T-helper 17 cell (primary cell): ENCODE results near the gene OPN1MW. TPM values are rescaled to one million over a fixed set of nuclear protein-coding genes. Genes with fewer than 3 reads are reported as not detected.
"Not testable (repeated sequence)": the region's sequence is repeated elsewhere in the genome, so short reads cannot be mapped to it uniquely, and the experiment has no call there.

Experiments used
- ATAC-seq: fragments of 150-1000 bp; cut with Tn5 transposase; 2 replicates; pipeline ENCODE4 v1.10.0; 2021; ENCODE audit warnings: mild to moderate bottlenecking, moderate library complexity
- DNase-seq, 3 donors: peaks; one replicate each; pipeline versions ENCODE4 v3.0.0 to v3.0.0-alpha.2; 2020 to 2021
- H3K9me3 ChIP-seq: one replicate; pipeline ENCODE4 v1.7.0; 2013; ENCODE audit warnings: low read length, mild to moderate bottlenecking; ENCODE audit not compliant: control insufficient read depth, poor library complexity, severe bottlenecking
- H3K27ac Mint-ChIP-seq: one replicate; pipeline ENCODE4 v1.8.0; 2022; ENCODE audit warnings: mild to moderate bottlenecking, moderate library complexity, mixed read lengths
- H3K27me3 Mint-ChIP-seq: one replicate; pipeline ENCODE4 v1.8.0; 2022; ENCODE audit warnings: mixed read lengths
- H3K36me3 Mint-ChIP-seq: one replicate; pipeline ENCODE4 v1.8.0; 2022; ENCODE audit warnings: low read depth, mixed read lengths
- H3K4me1 Mint-ChIP-seq: one replicate; pipeline ENCODE4 v1.8.0; 2022; ENCODE audit warnings: mild to moderate bottlenecking, mixed read lengths
- H3K4me3 Mint-ChIP-seq: one replicate; pipeline ENCODE4 v1.8.0; 2022; ENCODE audit warnings: mild to moderate bottlenecking, moderate library complexity, mixed read lengths
- total RNA-seq, 4 donors: library from RNA in 2 of 4; stranded (reverse) in 2 of 4; gene quantifications; one replicate each; pipeline ENCODE4 v1.2.3 and lab custom pipeline; 2022 to 2026

Gene OPN1MW
- total RNA-seq (not detected), total RNA-seq (lab: John Stamatoyannopoulos, UW) (0 reads per million in 2 donors)

DNA sequence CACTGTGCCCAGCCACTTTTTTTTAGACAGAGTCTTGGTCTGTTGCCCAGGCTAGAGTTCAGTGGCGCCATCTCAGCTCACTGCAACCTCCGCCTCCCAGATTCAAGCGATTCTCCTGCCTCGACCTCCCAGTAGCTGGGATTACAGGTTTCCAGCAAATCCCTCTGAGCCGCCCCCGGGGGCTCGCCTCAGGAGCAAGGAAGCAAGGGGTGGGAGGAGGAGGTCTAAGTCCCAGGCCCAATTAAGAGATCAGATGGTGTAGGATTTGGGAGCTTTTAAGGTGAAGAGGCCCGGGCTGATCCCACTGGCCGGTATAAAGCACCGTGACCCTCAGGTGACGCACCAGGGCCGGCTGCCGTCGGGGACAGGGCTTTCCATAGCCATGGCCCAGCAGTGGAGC lies at the start of gene OPN1MW:
TSS of gene OPN1MW (plus strand) at position 301 of the 400 bp plus-strand sequence. CDS start at position 383, 82 bp downstream.
- ATAC-seq, H3K27ac Mint-ChIP-seq, H3K9me3 ChIP-seq, H3K4me1 Mint-ChIP-seq, DNase-seq, H3K36me3 Mint-ChIP-seq, H3K27me3 Mint-ChIP-seq, H3K4me3 Mint-ChIP-seq: not testable (repeated sequence)

DNA sequence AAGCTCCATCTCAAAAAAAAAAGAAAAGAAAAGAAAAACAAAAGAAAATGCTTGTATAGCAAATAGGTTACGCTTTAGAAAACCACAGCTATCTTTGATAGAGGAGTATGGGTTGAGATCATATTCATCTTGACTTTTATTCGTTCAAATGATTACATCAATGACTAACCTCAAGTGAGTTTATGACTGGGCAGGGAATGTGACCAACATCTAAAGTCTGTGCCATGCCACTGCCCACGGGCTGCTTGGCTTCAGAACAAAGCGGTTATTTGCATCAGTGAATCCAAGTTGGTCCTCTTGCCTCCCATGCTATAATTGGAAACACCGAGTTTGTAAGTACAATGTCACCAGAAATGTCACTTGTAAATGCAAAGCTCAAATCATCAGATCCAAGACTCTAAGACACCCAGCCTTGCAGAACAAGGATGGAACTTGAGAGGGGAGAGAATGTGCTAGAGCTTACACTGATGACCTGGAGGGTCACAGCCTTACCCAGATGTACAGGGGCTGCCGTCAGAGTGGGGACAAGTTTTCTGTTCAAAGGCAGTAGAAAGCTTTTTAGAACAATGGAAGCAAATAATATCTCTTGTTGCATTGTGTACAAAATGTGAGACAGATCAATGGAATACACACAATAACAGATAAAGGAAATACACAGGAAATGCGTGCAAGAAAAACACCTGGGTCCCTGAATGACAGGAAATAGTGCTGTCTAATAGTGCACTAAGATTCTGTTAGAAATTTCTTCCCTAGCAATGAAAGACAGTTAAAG lies 46.8 kb upstream of the OPN1MW start:
- H3K9me3 ChIP-seq: no peaks in the 10 kb centered on the region
- H3K27me3 Mint-ChIP-seq: no peaks in the 10 kb centered on the region
- no peaks in the 10 kb centered on the region for H3K36me3 Mint-ChIP-seq
- H3K27ac Mint-ChIP-seq: peak overlapping the region; percentile 94
- ATAC-seq (peak; percentile 75), DNase-seq (no peak)
- H3K4me1 Mint-ChIP-seq: peaks cover 13% of the 10 kb centered on the region
- H3K4me3 Mint-ChIP-seq: peak overlapping the region; percentile 85

DNA sequence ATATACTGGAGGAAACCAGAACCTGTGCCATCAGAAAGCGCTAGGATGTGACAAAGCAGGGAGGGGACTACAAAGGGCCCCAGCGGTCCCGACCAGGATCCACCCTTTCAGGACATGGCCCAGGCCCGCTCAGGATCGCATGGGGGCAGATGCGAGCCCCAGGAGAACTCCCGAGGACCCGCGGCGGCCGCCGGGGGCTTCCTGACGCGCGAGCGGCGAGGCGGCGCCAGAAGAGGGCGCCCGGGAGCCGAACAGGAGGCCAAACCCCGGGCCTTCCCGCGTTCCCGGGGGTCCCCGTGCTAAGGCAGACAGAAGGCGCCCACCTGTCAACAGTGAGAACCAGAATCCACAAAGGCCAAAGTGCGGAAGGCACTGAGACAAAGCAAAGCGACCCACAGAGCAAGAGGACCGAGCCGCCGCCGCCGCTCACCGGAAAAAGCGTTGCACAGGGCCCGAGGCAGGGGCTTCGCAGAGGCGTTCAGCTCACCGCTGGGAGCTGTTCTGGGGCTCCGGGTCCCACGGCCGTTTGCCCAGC lies 45.7 kb upstream of the OPN1MW start:
- peak overlapping the region; percentile 85 for H3K4me3 Mint-ChIP-seq
- no peaks in the 10 kb centered on the region for H3K27me3 Mint-ChIP-seq
- peaks cover 13% of the 10 kb centered on the region for H3K4me1 Mint-ChIP-seq
- peak; percentile 58 to 66 (median 65) for DNase-seq
- no peaks in the 10 kb centered on the region for H3K9me3 ChIP-seq
- peak; percentile 61 for ATAC-seq
- peak overlapping the region; percentile 94 for H3K27ac Mint-ChIP-seq
- H3K36me3 Mint-ChIP-seq: no peaks in the 10 kb centered on the region

DNA sequence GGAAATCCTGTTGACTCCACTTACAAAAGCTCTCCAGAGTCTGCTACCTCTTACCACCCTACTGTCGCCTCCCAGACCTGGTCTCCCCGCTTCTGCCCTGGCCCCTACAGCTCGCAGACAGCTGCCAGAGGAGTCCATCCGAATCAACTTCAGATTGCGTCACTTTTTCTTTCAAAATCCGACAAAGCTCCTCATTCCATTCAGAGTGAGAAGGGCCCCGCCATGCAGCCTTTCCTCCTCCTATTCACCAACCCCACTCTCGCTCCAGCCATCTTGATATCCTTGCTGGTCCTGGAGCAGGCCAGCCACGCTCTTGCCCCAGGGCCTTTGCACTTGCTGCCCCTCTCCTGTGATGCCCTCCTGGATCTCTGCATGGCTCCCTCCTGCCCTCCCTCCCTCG lies 43.5 kb upstream of the OPN1MW start:
- Mint-ChIP-seq H3K4me1 (peaks cover 13% of the 10 kb centered on the region), H3K36me3 (no peaks in the 10 kb centered on the region), H3K4me3 (no peak overlapping the region), H3K27ac (peak overlapping the region; percentile 81), H3K27me3 (no peaks in the 10 kb centered on the region)
- ATAC-seq (no peak), DNase-seq (no peak)
- no peaks in the 10 kb centered on the region for H3K9me3 ChIP-seq

DNA sequence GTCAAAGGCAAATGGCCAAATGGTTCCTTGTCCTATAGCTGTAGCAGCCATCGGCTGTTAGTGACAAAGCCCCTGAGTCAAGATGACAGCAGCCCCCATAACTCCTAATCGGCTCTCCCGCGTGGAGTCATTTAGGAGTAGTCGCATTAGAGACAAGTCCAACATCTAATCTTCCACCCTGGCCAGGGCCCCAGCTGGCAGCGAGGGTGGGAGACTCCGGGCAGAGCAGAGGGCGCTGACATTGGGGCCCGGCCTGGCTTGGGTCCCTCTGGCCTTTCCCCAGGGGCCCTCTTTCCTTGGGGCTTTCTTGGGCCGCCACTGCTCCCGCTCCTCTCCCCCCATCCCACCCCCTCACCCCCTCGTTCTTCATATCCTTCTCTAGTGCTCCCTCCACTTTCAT lies 42.2 kb upstream of the OPN1MW start:
- DNase-seq (no peak), ATAC-seq (no peak)
- H3K9me3 ChIP-seq: no peaks in the 10 kb centered on the region
- Mint-ChIP-seq H3K4me1 (peaks cover 13% of the 10 kb centered on the region), H3K4me3 (no peak overlapping the region), H3K36me3 (no peaks in the 10 kb centered on the region), H3K27ac (no peak overlapping the region), H3K27me3 (no peaks in the 10 kb centered on the region)

DNA sequence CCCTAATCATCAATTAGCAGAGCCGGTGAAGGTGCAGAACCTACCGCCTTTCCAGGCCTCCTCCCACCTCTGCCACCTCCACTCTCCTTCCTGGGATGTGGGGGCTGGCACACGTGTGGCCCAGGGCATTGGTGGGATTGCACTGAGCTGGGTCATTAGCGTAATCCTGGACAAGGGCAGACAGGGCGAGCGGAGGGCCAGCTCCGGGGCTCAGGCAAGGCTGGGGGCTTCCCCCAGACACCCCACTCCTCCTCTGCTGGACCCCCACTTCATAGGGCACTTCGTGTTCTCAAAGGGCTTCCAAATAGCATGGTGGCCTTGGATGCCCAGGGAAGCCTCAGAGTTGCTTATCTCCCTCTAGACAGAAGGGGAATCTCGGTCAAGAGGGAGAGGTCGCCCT lies 41.7 kb upstream of the OPN1MW start:
- no peaks in the 10 kb centered on the region for H3K9me3 ChIP-seq
- no peak overlapping the region for H3K4me3 Mint-ChIP-seq
- DNase-seq: no peak

DNA sequence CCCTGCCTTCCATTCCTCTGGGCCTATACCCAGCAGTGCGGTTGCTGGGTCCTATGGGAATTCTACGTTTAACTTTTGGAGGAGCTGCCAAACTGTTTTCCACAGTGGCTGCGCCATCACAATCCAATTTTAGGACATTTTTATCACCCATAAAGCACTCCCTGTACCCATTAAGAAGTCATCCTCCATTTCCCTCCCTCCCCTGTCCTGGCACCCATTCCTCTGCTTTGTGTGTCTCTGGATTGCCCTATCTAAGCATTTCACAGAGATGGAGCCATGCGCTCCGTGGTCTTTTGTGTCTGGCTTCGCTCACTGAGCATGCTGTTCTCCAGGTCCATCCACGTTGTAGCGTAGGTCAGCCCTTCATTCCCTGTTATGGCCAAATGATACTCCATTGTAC lies 40.0 kb upstream of the OPN1MW start:
- no peak for DNase-seq
- Mint-ChIP-seq H3K4me1 (peaks cover 3% of the 10 kb centered on the region), H3K36me3 (no peaks in the 10 kb centered on the region), H3K4me3 (no peak overlapping the region), H3K27ac (no peak overlapping the region), H3K27me3 (no peaks in the 10 kb centered on the region)
- no peak for ATAC-seq
- H3K9me3 ChIP-seq: no peaks in the 10 kb centered on the region

More for the DNA sequence above, 41.7 kb upstream of the OPN1MW start:
- H3K4me1 Mint-ChIP-seq: peaks cover 10% of the 10 kb centered on the region
- no peaks in the 10 kb centered on the region for H3K27me3 Mint-ChIP-seq
- no peak for ATAC-seq
- H3K36me3 Mint-ChIP-seq: no peaks in the 10 kb centered on the region
- no peak overlapping the region for H3K27ac Mint-ChIP-seq

GRCh38 chrX:154142950-154143745 lies 39.2 kb upstream of the OPN1MW start:
- Mint-ChIP-seq H3K4me3 (peak overlapping the region; percentile 52), H3K36me3 (no peaks in the 10 kb centered on the region), H3K27ac (no peak overlapping the region), H3K27me3 (no peaks in the 10 kb centered on the region), H3K4me1 (peaks cover 3% of the 10 kb centered on the region)
- H3K9me3 ChIP-seq: no peaks in the 10 kb centered on the region
- DNase-seq: no peak
- ATAC-seq: no peak

DNA sequence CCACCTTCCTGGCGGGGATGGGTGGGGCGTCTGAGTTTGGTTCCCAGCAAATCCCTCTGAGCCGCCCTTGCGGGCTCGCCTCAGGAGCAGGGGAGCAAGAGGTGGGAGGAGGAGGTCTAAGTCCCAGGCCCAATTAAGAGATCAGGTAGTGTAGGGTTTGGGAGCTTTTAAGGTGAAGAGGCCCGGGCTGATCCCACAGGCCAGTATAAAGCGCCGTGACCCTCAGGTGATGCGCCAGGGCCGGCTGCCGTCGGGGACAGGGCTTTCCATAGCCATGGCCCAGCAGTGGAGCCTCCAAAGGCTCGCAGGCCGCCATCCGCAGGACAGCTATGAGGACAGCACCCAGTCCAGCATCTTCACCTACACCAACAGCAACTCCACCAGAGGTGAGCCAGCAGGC lies 38.4 kb upstream of the OPN1MW start, which contains the start of gene OPN1LW:
TSS of gene OPN1LW (plus strand) at position 234 of the 400 bp plus-strand sequence. CDS start at position 275, 41 bp downstream.
- not testable (repeated sequence) for H3K27ac Mint-ChIP-seq, ATAC-seq, DNase-seq, H3K9me3 ChIP-seq, H3K36me3 Mint-ChIP-seq, H3K27me3 Mint-ChIP-seq, H3K4me1 Mint-ChIP-seq
- H3K4me3 Mint-ChIP-seq: peak within 1 kb of the TSS; percentile 52

DNA sequence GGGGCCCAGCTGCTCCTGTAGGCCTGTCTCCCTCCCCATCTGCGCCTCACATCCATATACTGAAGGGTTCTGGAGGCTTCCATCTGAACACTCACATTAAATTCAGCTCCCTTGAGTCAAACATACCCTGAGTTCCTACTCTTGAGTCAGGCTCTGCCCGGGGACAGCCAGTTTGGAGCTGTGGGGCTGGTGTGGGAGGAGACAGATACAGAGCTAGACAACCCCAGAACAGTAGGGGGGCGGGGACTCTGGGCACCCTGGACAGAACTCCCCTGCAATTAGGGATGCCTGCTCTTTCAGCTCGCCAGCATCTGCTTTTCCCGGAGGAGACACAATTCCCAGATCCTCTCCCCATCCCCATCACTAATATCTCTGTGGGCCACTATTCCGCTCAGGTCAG lies 31.4 kb upstream of the OPN1MW start:
- H3K4me1 Mint-ChIP-seq, H3K4me3 Mint-ChIP-seq, ATAC-seq, H3K27ac Mint-ChIP-seq, H3K9me3 ChIP-seq, H3K36me3 Mint-ChIP-seq, DNase-seq, H3K27me3 Mint-ChIP-seq: not testable (repeated sequence)

DNA sequence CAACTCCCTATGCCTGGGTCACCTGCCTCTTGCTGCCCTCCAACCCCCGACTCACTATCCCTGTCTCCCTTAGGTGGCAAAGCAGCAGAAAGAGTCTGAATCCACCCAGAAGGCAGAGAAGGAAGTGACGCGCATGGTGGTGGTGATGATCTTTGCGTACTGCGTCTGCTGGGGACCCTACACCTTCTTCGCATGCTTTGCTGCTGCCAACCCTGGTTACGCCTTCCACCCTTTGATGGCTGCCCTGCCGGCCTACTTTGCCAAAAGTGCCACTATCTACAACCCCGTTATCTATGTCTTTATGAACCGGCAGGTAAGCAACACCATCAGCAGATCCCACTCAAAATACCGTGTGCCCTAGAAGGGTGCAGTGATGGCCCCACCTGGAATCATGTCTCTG lies 26.2 kb upstream of the OPN1MW start:
- H3K36me3 Mint-ChIP-seq, H3K9me3 ChIP-seq, H3K27ac Mint-ChIP-seq, ATAC-seq, DNase-seq, H3K27me3 Mint-ChIP-seq, H3K4me3 Mint-ChIP-seq, H3K4me1 Mint-ChIP-seq: not testable (repeated sequence)

GRCh38 chrX:154157207-154157606 lies 25.2 kb upstream of the OPN1MW start:
- not testable (repeated sequence) for H3K27ac Mint-ChIP-seq, H3K27me3 Mint-ChIP-seq, DNase-seq, H3K9me3 ChIP-seq, H3K36me3 Mint-ChIP-seq, H3K4me3 Mint-ChIP-seq, ATAC-seq, H3K4me1 Mint-ChIP-seq

- not testable (repeated sequence) for DNase-seq, H3K27me3 Mint-ChIP-seq, H3K4me3 Mint-ChIP-seq, H3K9me3 ChIP-seq, H3K27ac Mint-ChIP-seq, H3K36me3 Mint-ChIP-seq, ATAC-seq, H3K4me1 Mint-ChIP-seq
Observed at GRCh38 chrX:154159345-154159744, 23.1 kb upstream of the OPN1MW start.
